GM12878 (cell line): Measurements from ENCODE around the gene IFNL2. TPM values are rescaled to one million over a fixed set of nuclear protein-coding genes. Genes with fewer than 3 reads are reported as not detected.

Source experiments
- ATAC-seq: fragments of 200-7000 bp; cut with Tn5 transposase; 3 replicates; pipeline ENCODE4 v1.9.1; 2020; ENCODE audit warnings: mild to moderate bottlenecking, moderate library complexity
- BruUV-seq: library from RNA; stranded (reverse); fragments of 400-500 nt; replicated peaks from 2 replicates; lab custom pipeline; 2021; lab: Mats Ljungman, UMichigan
- CTCF ChIA-PET: fragments of 300-600 bp; sonication (Branson Sonifier 250); formaldehyde crosslinking; extraction: SDS; loops from one replicate; lab custom pipeline; 2021; ENCODE audit warnings: inconsistent platforms; lab: Yijun Ruan, JAX
- POLR2A ChIA-PET: fragments of 350-600 bp; formaldehyde crosslinking; extraction: SDS; loops from one replicate; lab custom pipeline; 2021; ENCODE audit warnings: inconsistent platforms; lab: Charles Lee
- RAD21 ChIA-PET: fragments of 300-600 bp; sonication (Branson Sonifier 250); formaldehyde crosslinking; loops from one replicate; lab custom pipeline; 2023; ENCODE audit warnings: antibody characterized with exemption; ENCODE audit not compliant: unreplicated experiment; lab: Charles Lee
- SMC1A ChIA-PET: fragments of 300-600 bp; sonication (Branson Sonifier 250); formaldehyde crosslinking; loops from one replicate; lab custom pipeline; 2023; ENCODE audit not compliant: unreplicated experiment, uncharacterized antibody; lab: Charles Lee
- DNase-seq: peaks from one replicate; pipeline ENCODE4 v3.0.0-alpha.2; 2011; ENCODE audit warnings: low read depth, low spot score
- FAIRE-seq: peaks from 3 replicates; lab custom pipeline; 2011; peaks lifted over from hg19 to GRCh38; lab: Jason Lieb, UNC
- H2AFZ ChIP-seq: 2 replicates; pipeline ENCODE4 v1.6.0; 2011; ENCODE audit warnings: low read depth, low read length, control low read depth; ENCODE audit not compliant: control insufficient read depth
- H3K27ac ChIP-seq: 2 replicates; pipeline ENCODE4 v1.5.1; 2011; ENCODE audit warnings: control low read depth; ENCODE audit not compliant: control insufficient read depth, insufficient read depth
- H3K27me3 ChIP-seq, 2 experiments: replicated peaks in 1 of 2; 2 replicates each; pipeline versions ENCODE4 v1.6.0 to v1.6.1; 2011; ENCODE audit warnings: low read length in 1 of 2; ENCODE audit not compliant: control insufficient read depth in 2 of 2, insufficient read depth in 2 of 2
- H3K36me3 ChIP-seq, 2 experiments: 2 replicates each; pipeline ENCODE4 v1.5.1; 2011; ENCODE audit warnings: low read length in 1 of 2; ENCODE audit not compliant: control insufficient read depth in 2 of 2, insufficient read depth in 2 of 2
- H3K4me1 ChIP-seq: 2 replicates; pipeline ENCODE4 v1.6.1; 2011; ENCODE audit warnings: mild to moderate bottlenecking, low read length, moderate library complexity, mixed read lengths; ENCODE audit not compliant: control insufficient read depth, insufficient read depth
- H3K4me2 ChIP-seq: 2 replicates; pipeline ENCODE4 v1.6.0; 2011; ENCODE audit warnings: control low read depth; ENCODE audit not compliant: control insufficient read depth, insufficient read depth
- H3K4me3 ChIP-seq: fragments of 200-600 bp; sonication (generic); 2 replicates; pipeline ENCODE4 v1.5.1; 2016
- H3K79me2 ChIP-seq: 2 replicates; pipeline ENCODE4 v1.6.0; 2011; ENCODE audit warnings: low read length; ENCODE audit not compliant: control insufficient read depth, insufficient read depth
- H3K9ac ChIP-seq: 2 replicates; pipeline ENCODE4 v1.8.0; 2011; ENCODE audit warnings: low read length, control low read depth, mixed read lengths; ENCODE audit not compliant: control insufficient read depth, insufficient read depth
- H3K9me3 ChIP-seq: replicated peaks from 3 replicates; pipeline ENCODE4 v1.5.1; 2011; ENCODE audit warnings: mild to moderate bottlenecking, low read length; ENCODE audit not compliant: control insufficient read depth, insufficient read depth
- H4K20me1 ChIP-seq: 2 replicates; pipeline ENCODE4 v1.6.0; 2011; ENCODE audit not compliant: control insufficient read depth, insufficient read depth
- BCL11A ChIP-seq: IDR thresholded peaks from 2 replicates; pipeline ENCODE4 v1.6.1; 2011; ENCODE audit warnings: low read depth, low read length
- CEBPB ChIP-seq, 2 experiments: fragments of 150-350 bp in 1 of 2; IDR thresholded peaks; 2 replicates each; pipeline ENCODE4 v1.6.1; 2012 to 2014; ENCODE audit warnings: low read depth in 2 of 2, low read length in 2 of 2, borderline replicate concordance in 1 of 2, inconsistent platforms in 1 of 2
- CHD1 ChIP-seq: IDR thresholded peaks from 2 replicates; pipeline ENCODE4 v1.6.1; 2012; ENCODE audit warnings: low read depth, low read length, improper control_type of control experiment
- CHD4 ChIP-seq: fragments of 200-600 bp; sonication (generic); IDR thresholded peaks from 2 replicates; pipeline ENCODE4 v1.6.1; 2016; ENCODE audit warnings: mild to moderate bottlenecking
- E4F1 ChIP-seq: fragments of 450-650 bp; IDR thresholded peaks from 2 replicates; pipeline ENCODE4 v1.6.1; 2018; ENCODE audit warnings: borderline replicate concordance, mild to moderate bottlenecking; ENCODE audit not compliant: partially characterized antibody
- RFX5 ChIP-seq: IDR thresholded peaks from 2 replicates; pipeline ENCODE4 v1.6.1; 2011; ENCODE audit warnings: low read depth, low read length, improper control_type of control experiment
- WGBS: methylation state at CpG from one replicate; pipeline ENCODE4 v1.1.6; 2016; ENCODE audit warnings: low lambda C conversion rate; ENCODE audit not compliant: insufficient replicate concordance, insufficient coverage; ENCODE audit errors: missing lambda C conversion rate; 5-methylcytosine and 5-hydroxymethylcytosine counted together
- in situ Hi-C: fragments of 300-500 bp; cut with MboI; formaldehyde crosslinking; loops from 9 replicates; pipeline ENCODE4 v1.14.3; 2018; ENCODE audit warnings: mixed read lengths
- intact Hi-C: fragments of 100-400 bp; cut with micrococcal nuclease; formaldehyde crosslinking; loops from one replicate; pipeline ENCODE4 v1.14.2; 2022; ENCODE audit not compliant: unreplicated experiment
- polyA plus RNA-seq, 11 experiments: library from polyadenylated mRNA; depleted of rRNA in 4 of 11; unstranded in 6 of 11; stranded (reverse) in 5 of 11; fragments of >200 nt; fragmentation: Nextera tagmentation in 4 of 11; fragmentation: Illumina TruSeq in 1 of 11; extraction: Ambion mirVana in 4 of 11; extraction: Trizol in 1 of 11; gene quantifications; 1 replicate in 1 of 11; 2 replicates in 10 of 11; pipeline versions ENCODE4 v1.2.1 to v1.2.3, GENCODE V29; 2011 to 2016; ENCODE audit warnings: inconsistent platforms in 2 of 11, missing spikeins in 2 of 11, low read depth in 1 of 11
- total RNA-seq, 4 experiments: library from RNA; depleted of rRNA in 3 of 4; stranded (reverse); fragments of >200 nt in 3 of 4; fragmentation: Illumina TruSeq in 1 of 4; extraction: Trizol in 1 of 4; gene quantifications; 2 replicates each; pipeline versions ENCODE4 v1.2.1 to v1.2.3, GENCODE V29; 2013 to 2021

IFNL2 gene
- total and polyA plus RNA-seq, 10 of the 15 experiments (the other 5 are each of a cell fraction or from before 2014, with no cell fraction given) = 0.24 TPM; not detected in 9

- no peak overlapping the region for H2AFZ ChIP-seq
- no peaks in the 10 kb centered on the region for H3K9me3 ChIP-seq
- ChIA-PET RAD21 (no interaction called here), CTCF (no interaction called here), POLR2A (no interaction called here), SMC1A (no interaction called here)
- DNase-seq = no peak
- 85% methylated on average over 5 of the region's 5 CpGs for WGBS
- intact Hi-C loops = no loop called here
- H3K36me3 ChIP-seq = no peaks in the 10 kb centered on the region
- H3K27ac ChIP-seq = no peak overlapping the region
- TF ChIP-seq CEBPB (IDR thresholded peaks at IDR 0.05; ENCODE audit: borderline replicate concordance in 1 of 2, low read depth in 2 of 2, low read length in 2 of 2) = no peak
- TF ChIP-seq CHD4 = no peak
- TF ChIP-seq RFX5 = no peak
- TF ChIP-seq CHD1 = no peak
- TF ChIP-seq E4F1 = no peak
- no peak for TF ChIP-seq BCL11A
- no peaks in the 10 kb centered on the region for H3K79me2 ChIP-seq
- no peaks in the 10 kb centered on the region for H4K20me1 ChIP-seq
- H3K9ac ChIP-seq = no peak overlapping the region
- no peaks in the 10 kb centered on the region for H3K4me1 ChIP-seq
- BruUV-seq = no TSS peak
- no peak overlapping the region for H3K4me3 ChIP-seq
- ATAC-seq = no peak
- no peak for FAIRE-seq
- in situ Hi-C loops = no loop called here
- H3K4me2 ChIP-seq = no peak overlapping the region
- no peaks in the 10 kb centered on the region; a peak in 1 of 4 replicates for H3K27me3 ChIP-seq
These were observed 51.1 kb downstream of the IFNL2 start for GRCh38 chr19:39319098-39319891.

Other genes starting within 250 kb of the IFNL2 start
Only the 7 nearest of the 20 such genes appear.
- gene NCCRP1, start 71.4 kb upstream of the IFNL2 start, total RNA-seq (2014; rRNA removed) = not detected in 2 replicates
- not detected in 2 replicates for gene NCCRP1, start 71.4 kb upstream of the IFNL2 start, total RNA-seq (2014; rRNA removed; fragmentation: Illumina TruSeq; extraction: Trizol)
- not detected in 2 replicates for gene NCCRP1, start 71.4 kb upstream of the IFNL2 start, total RNA-seq (2021)
- gene NCCRP1, start 71.4 kb upstream of the IFNL2 start, polyA plus RNA-seq (2011; rRNA removed) = not detected in 2 replicates
- gene NCCRP1, start 71.4 kb upstream of the IFNL2 start, polyA plus RNA-seq (2014; fragmentation: Illumina TruSeq; extraction: Trizol) = not detected in 2 replicates
- gene NCCRP1, start 71.4 kb upstream of the IFNL2 start, polyA plus RNA-seq (2014; fragmentation: Nextera tagmentation; extraction: Ambion mirVana) = not detected
- gene NCCRP1, start 71.4 kb upstream of the IFNL2 start, polyA plus RNA-seq (2014; rRNA removed) = not detected in 2 replicates
- not detected for gene NCCRP1, start 71.4 kb upstream of the IFNL2 start, polyA plus RNA-seq (2016; fragmentation: Nextera tagmentation; extraction: Ambion mirVana)
- not detected in 2 replicates for gene SYCN, start 64.1 kb upstream of the IFNL2 start, total RNA-seq (2014; rRNA removed)
- gene SYCN, start 64.1 kb upstream of the IFNL2 start, total RNA-seq (2014; rRNA removed; fragmentation: Illumina TruSeq; extraction: Trizol) = not detected in 2 replicates
- 0.37 and 0.54 TPM in 2 replicates for gene SYCN, start 64.1 kb upstream of the IFNL2 start, total RNA-seq (2021)
- not detected in 2 replicates for gene SYCN, start 64.1 kb upstream of the IFNL2 start, polyA plus RNA-seq (2011; rRNA removed)
- not detected in 2 replicates for gene SYCN, start 64.1 kb upstream of the IFNL2 start, polyA plus RNA-seq (2014; fragmentation: Illumina TruSeq; extraction: Trizol)
- not detected for gene SYCN, start 64.1 kb upstream of the IFNL2 start, polyA plus RNA-seq (2014; fragmentation: Nextera tagmentation; extraction: Ambion mirVana)
- not detected in 2 replicates for gene SYCN, start 64.1 kb upstream of the IFNL2 start, polyA plus RNA-seq (2014; rRNA removed)
- not detected for gene SYCN, start 64.1 kb upstream of the IFNL2 start, polyA plus RNA-seq (2016; fragmentation: Nextera tagmentation; extraction: Ambion mirVana)
- not detected in 2 replicates for gene IFNL3, start 23.4 kb upstream of the IFNL2 start, total RNA-seq (2014; rRNA removed)
- gene IFNL3, start 23.4 kb upstream of the IFNL2 start, total RNA-seq (2014; rRNA removed; fragmentation: Illumina TruSeq; extraction: Trizol) = not detected in 2 replicates
- not detected in 2 replicates for gene IFNL3, start 23.4 kb upstream of the IFNL2 start, total RNA-seq (2021)
- not detected in 2 replicates for gene IFNL3, start 23.4 kb upstream of the IFNL2 start, polyA plus RNA-seq (2011; rRNA removed)
- not detected in 2 replicates for gene IFNL3, start 23.4 kb upstream of the IFNL2 start, polyA plus RNA-seq (2014; fragmentation: Illumina TruSeq; extraction: Trizol)
- not detected for gene IFNL3, start 23.4 kb upstream of the IFNL2 start, polyA plus RNA-seq (2014; fragmentation: Nextera tagmentation; extraction: Ambion mirVana)
- gene IFNL3, start 23.4 kb upstream of the IFNL2 start, polyA plus RNA-seq (2014; rRNA removed) = not detected in 2 replicates
- not detected for gene IFNL3, start 23.4 kb upstream of the IFNL2 start, polyA plus RNA-seq (2016; fragmentation: Nextera tagmentation; extraction: Ambion mirVana)
- gene IFNL4, start 19.5 kb upstream of the IFNL2 start, total RNA-seq (2014; rRNA removed) = not detected in 2 replicates
- gene IFNL4, start 19.5 kb upstream of the IFNL2 start, total RNA-seq (2014; rRNA removed; fragmentation: Illumina TruSeq; extraction: Trizol) = not detected in 2 replicates
- gene IFNL4, start 19.5 kb upstream of the IFNL2 start, total RNA-seq (2021) = not detected in 2 replicates
- gene IFNL4, start 19.5 kb upstream of the IFNL2 start, polyA plus RNA-seq (2011; rRNA removed) = not detected in 2 replicates
- gene IFNL4, start 19.5 kb upstream of the IFNL2 start, polyA plus RNA-seq (2014; fragmentation: Illumina TruSeq; extraction: Trizol) = not detected in 2 replicates
- not detected for gene IFNL4, start 19.5 kb upstream of the IFNL2 start, polyA plus RNA-seq (2014; fragmentation: Nextera tagmentation; extraction: Ambion mirVana)
- gene IFNL4, start 19.5 kb upstream of the IFNL2 start, polyA plus RNA-seq (2014; rRNA removed) = not detected in 2 replicates
- not detected for gene IFNL4, start 19.5 kb upstream of the IFNL2 start, polyA plus RNA-seq (2016; fragmentation: Nextera tagmentation; extraction: Ambion mirVana)
- 0.22 TPM in 1 of 2 replicates, not detected in the other for gene IFNL1, start 28.0 kb downstream of the IFNL2 start, total RNA-seq (2014; rRNA removed)
- not detected in 2 replicates for gene IFNL1, start 28.0 kb downstream of the IFNL2 start, total RNA-seq (2014; rRNA removed; fragmentation: Illumina TruSeq; extraction: Trizol)
- not detected in 2 replicates for gene IFNL1, start 28.0 kb downstream of the IFNL2 start, total RNA-seq (2021)
- gene IFNL1, start 28.0 kb downstream of the IFNL2 start, polyA plus RNA-seq (2011; rRNA removed) = not detected in 2 replicates
- not detected in 2 replicates for gene IFNL1, start 28.0 kb downstream of the IFNL2 start, polyA plus RNA-seq (2014; fragmentation: Illumina TruSeq; extraction: Trizol)
- gene IFNL1, start 28.0 kb downstream of the IFNL2 start, polyA plus RNA-seq (2014; fragmentation: Nextera tagmentation; extraction: Ambion mirVana) = not detected
- not detected in 2 replicates for gene IFNL1, start 28.0 kb downstream of the IFNL2 start, polyA plus RNA-seq (2014; rRNA removed)
- gene IFNL1, start 28.0 kb downstream of the IFNL2 start, polyA plus RNA-seq (2016; fragmentation: Nextera tagmentation; extraction: Ambion mirVana) = not detected
- gene LRFN1, start 52.5 kb downstream of the IFNL2 start, total RNA-seq (2014; rRNA removed) = 0.38 and 0.40 TPM in 2 replicates
- gene LRFN1, start 52.5 kb downstream of the IFNL2 start, total RNA-seq (2014; rRNA removed; fragmentation: Illumina TruSeq; extraction: Trizol) = 0.05 and 0.13 TPM in 2 replicates
- gene LRFN1, start 52.5 kb downstream of the IFNL2 start, total RNA-seq (2021) = 0.85 and 1.0 TPM in 2 replicates
- gene LRFN1, start 52.5 kb downstream of the IFNL2 start, polyA plus RNA-seq (2011; rRNA removed) = 0.13 and 0.29 TPM in 2 replicates
- 0.10 TPM in 1 of 2 replicates, not detected in the other for gene LRFN1, start 52.5 kb downstream of the IFNL2 start, polyA plus RNA-seq (2014; fragmentation: Illumina TruSeq; extraction: Trizol)
- under 1 TPM in 1 of 2 experiments, not detected in 1; 0.09 TPM for gene LRFN1, start 52.5 kb downstream of the IFNL2 start, polyA plus RNA-seq (2014; fragmentation: Nextera tagmentation; extraction: Ambion mirVana)
- 0.86 and 0.91 TPM in 2 replicates for gene LRFN1, start 52.5 kb downstream of the IFNL2 start, polyA plus RNA-seq (2014; rRNA removed)
- under 1 TPM; 0.24 to 0.35 TPM for gene LRFN1, start 52.5 kb downstream of the IFNL2 start, polyA plus RNA-seq (2016; fragmentation: Nextera tagmentation; extraction: Ambion mirVana)
- gene GMFG, start 67.6 kb downstream of the IFNL2 start, total RNA-seq (2014; rRNA removed) = 119 and 121 TPM in 2 replicates
- 159 and 169 TPM in 2 replicates for gene GMFG, start 67.6 kb downstream of the IFNL2 start, total RNA-seq (2014; rRNA removed; fragmentation: Illumina TruSeq; extraction: Trizol)
- 197 and 211 TPM in 2 replicates for gene GMFG, start 67.6 kb downstream of the IFNL2 start, total RNA-seq (2021)
- 189 and 194 TPM in 2 replicates for gene GMFG, start 67.6 kb downstream of the IFNL2 start, polyA plus RNA-seq (2011; rRNA removed)
- 198 and 203 TPM in 2 replicates for gene GMFG, start 67.6 kb downstream of the IFNL2 start, polyA plus RNA-seq (2014; fragmentation: Illumina TruSeq; extraction: Trizol)
- gene GMFG, start 67.6 kb downstream of the IFNL2 start, polyA plus RNA-seq (2014; fragmentation: Nextera tagmentation; extraction: Ambion mirVana) = 100 to 1,000 TPM; 591 to 635 TPM
- 154 and 160 TPM in 2 replicates for gene GMFG, start 67.6 kb downstream of the IFNL2 start, polyA plus RNA-seq (2014; rRNA removed)
- 100 to 1,000 TPM; 254 to 256 TPM for gene GMFG, start 67.6 kb downstream of the IFNL2 start, polyA plus RNA-seq (2016; fragmentation: Nextera tagmentation; extraction: Ambion mirVana)